GM19397 (cell line): ENCODE results near the gene SLC10A4.

Experiments used
- ATAC-seq: cut with Tn5 transposase; IDR thresholded peaks from one replicate; pipeline ENCODE4 v1.9.1; 2021; ENCODE audit warnings: mild to moderate bottlenecking, moderate library complexity; ENCODE audit not compliant: unreplicated experiment

Gene SLC10A4

DNA sequence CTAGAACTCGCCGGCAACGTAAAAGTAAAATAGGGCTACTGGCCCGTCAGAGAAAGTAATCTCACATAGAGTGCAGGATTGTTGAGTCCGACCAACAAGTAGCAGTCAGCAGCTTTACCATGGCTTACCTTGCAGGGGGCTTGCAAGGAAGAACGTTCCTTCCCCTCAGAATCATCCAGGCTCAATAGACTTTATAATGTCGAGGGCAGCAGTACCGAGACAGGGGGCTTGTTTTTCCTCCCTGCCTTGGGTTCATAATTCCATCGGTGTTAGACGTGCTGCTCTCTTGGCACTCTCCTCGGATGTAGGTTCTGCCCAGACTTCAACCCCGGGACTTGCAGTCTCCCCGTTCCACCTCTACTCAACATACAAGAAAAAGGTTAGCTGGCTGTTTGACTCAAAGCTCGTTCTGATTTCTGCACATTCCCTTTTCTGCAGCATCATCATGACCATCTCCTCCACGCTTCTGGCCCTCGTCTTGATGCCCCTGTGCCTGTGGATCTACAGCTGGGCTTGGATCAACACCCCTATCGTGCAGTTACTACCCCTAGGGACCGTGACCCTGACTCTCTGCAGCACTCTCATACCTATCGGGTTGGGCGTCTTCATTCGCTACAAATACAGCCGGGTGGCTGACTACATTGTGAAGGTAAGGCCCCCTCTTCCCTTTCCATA is 1.5 kb downstream of the SLC10A4 start:
- ATAC-seq, result no peak

DNA sequence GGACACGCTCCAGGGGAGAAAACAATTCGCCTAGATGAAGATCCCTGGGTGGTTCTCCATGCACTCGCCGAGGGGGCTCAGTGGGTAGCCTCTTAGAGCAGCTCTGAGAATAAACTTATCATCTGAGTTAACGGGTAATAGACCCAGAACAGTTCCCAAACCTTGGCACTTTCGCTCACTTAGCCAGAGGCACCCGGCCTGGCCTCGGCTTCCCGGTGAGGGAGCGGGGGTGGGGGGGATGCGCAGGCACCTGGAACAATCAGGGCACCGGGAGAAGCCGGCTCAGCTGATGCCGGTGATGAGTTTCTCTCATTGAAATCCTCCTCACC is 6.5 kb downstream of the SLC10A4 start:
- no peak for ATAC-seq

DNA sequence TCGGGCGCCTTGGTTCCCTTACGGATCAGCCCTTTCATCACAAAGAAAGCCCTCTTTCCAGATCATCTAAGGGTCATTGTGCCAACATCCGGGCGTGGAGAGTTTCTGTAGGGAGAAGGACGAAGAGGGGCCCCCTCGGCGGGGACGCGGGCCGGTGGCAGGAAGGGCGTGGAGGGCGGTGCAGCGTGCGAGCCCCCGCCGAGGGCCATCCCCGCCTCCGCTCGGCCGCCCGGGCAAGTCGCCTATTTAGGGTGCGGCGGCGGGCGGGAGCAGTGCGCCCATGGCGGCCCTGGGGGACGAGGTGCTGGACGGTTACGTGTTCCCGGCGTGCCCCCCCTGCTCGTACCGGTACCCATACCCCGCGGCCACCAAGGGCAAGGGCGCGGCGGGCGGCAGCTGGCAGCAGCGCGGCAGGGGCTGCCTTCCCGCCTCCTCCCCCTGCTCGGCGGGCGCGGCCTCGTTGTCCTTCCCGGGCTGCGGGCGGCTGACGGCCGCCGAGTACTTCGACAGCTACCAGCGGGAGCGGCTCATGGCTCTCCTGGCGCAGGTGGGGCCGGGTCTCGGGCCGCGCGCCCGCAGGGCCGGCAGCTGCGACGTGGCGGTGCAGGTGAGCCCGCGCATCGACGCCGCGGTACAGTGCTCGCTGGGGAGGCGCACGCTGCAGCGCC is 7.0 kb downstream of the SLC10A4 start, which contains the start of gene ZAR1:
ZAR1 (plus strand) TSS at position 241 of the 668 bp plus-strand sequence; CDS start at position 281, 40 bp downstream.
- ATAC-seq, result no peak

GRCh38 chr4:48490680-48491513 is 7.8 kb downstream of the SLC10A4 start:
- no peak for ATAC-seq

DNA sequence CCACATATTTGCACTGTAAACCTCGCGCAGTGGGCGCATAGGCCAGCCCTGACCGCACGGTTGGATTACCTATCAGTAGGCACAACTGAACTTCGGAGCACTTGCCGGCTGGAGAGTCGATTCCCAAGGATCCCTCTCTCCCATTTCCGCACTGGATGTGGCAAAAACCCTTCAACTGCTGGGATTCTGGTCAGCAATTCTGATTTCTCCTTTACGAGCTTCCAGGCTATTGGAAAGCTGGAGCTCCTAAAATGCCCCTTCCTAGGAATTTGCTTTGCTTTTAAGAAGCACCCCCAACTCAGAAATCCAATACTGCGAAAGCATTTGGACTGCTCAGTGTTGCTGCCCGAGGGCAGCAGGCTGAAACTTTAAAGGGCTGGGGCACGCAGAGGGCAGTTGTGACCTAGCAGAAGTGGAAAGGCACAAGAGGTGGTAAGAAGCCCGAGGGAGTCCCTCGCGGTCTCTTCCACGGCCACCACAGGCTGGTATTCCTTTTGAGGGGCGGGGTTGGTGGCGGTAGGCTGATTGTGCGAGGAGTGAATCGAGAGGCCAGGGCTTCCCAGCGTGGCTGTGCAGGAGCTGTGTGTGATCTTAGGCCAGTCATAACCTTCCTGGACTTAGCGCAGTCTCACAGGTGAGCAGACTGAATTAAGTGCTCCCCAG is 8.5 kb downstream of the SLC10A4 start:
- ATAC-seq, result no peak

GRCh38 chr4:48493452-48494100 is 10.4 kb downstream of the SLC10A4 start:
- no peak for ATAC-seq

- ATAC-seq, result no peak
These were observed 12.8 kb downstream of the SLC10A4 start for GRCh38 chr4:48495941-48496340.

- no peak for ATAC-seq
These were observed 15.8 kb downstream of the SLC10A4 start for GRCh38 chr4:48498895-48499294.

GRCh38 chr4:48499551-48500066 is 16.5 kb downstream of the SLC10A4 start:
- peak; percentile 79 for ATAC-seq

DNA sequence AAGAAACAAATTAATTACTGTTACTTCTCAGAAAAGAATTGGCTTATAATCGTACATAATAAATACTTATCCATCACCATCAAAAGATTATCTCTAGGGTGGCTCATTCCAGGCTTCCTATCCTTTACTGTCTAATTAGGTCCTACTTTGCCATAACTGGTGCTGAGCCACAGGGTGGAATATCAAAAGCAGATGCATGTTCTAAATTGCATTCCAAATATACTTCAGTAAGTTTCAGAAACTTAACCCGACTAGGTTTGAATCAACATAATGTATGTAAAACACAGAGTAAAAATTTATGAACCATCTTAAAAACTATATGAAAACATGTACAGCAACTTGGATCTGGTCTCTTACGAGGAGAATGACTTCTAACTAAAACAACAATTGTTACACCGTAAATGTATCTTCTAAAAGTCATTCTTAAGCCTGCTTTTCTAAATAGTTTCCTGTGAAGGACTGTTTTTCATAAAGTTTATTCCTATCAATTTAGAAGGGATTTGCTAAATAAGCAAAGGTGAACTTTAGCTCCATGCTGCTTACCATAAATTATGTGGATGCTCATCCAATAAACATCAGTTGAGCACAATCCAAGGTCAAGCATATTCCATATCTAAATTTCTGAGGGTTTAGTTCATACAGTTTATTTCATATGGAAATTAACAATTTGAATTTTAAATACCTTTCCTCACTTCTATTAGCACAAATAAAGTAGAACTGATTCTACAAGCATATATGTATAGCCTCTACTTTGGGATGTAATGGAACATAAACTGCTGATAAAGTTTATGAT is 20.3 kb downstream of the SLC10A4 start:
- no peak for ATAC-seq

DNA sequence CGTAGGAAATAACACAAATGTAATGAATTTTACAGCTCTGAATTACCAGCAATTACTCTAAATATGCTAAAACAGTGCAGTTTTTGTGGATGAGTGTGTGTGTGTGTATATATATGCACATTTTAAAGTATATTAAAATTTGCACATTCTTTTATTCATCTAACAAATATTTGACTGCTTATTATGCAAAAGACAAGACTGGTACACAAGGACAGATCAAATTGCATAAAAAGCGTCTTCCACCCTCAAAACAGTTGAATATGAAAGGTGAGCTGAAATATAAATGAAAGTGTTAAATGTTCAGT is 20.8 kb downstream of the SLC10A4 start:
- no peak for ATAC-seq

GRCh38 chr4:48504352-48504751 is 21.2 kb downstream of the SLC10A4 start:
- no peak for ATAC-seq

DNA sequence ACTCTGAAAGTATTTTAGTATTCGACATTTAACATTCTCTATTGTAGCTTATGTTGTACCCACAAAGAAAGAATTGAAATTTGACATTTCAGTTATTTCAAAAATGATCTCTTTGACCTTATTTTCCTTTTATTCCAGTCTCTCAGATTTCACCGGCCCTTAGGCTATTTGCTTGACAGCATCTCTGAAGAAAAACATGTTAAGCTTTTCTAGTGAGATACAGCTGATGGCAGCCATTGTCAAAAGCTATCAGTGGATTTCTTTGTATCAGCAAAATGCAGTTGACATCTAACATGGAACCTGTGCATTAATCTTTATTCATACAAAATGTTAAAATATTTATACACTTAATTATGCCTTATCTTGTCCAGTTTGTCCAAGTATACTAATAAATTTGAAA is 23.6 kb downstream of the SLC10A4 start:
- ATAC-seq, result no peak

DNA sequence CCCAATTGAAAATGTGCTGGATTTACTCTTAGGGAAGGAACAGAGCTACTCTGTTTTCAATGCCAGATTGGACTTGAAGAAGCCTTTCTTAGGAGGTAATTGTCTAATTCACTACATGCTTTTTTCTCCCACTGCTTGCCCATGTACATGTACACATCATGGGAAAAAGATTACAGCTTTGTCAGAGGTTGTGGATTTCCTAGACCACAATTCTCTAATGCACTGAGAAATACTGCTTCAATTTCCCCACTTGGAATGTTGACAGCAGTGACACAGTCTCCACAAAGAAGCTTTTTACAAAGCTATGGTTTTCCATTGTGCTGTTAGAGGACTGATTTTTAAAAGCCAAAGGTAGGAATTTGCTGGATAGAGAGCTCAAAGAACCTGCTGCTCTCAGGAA is 26.4 kb downstream of the SLC10A4 start:
- no peak for ATAC-seq

- ATAC-seq, result no peak
These were observed 35.0 kb downstream of the SLC10A4 start for GRCh38 chr4:48518143-48518542.

DNA sequence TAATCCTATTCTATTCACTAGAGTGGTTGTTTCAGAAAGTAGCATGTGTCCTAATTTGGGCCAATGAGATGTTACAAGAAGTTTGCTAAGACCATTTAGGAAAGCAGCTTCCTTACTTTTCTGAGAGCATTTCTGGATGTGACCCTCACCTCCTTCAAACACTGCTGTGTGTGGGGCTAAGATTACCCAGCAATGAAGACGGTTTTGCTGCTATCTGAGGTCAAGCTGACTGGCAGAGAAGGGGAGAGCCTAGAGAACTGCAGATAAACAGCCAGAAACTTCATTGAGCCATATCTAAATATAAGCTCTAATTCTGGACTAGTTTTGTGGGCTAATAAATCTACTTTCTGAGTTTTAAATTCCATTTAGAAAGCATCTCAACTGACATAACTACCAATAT is 43.3 kb downstream of the SLC10A4 start:
- no peak for ATAC-seq

GRCh38 chr4:48538358-48538757 is 55.2 kb downstream of the SLC10A4 start:
- no peak for ATAC-seq
